Measurements from ENCODE around the gene ENTPD8.
A peak's percentile ranks its signal among the peaks of the same experiment; 100 is the strongest.

Gene ENTPD8

DNA sequence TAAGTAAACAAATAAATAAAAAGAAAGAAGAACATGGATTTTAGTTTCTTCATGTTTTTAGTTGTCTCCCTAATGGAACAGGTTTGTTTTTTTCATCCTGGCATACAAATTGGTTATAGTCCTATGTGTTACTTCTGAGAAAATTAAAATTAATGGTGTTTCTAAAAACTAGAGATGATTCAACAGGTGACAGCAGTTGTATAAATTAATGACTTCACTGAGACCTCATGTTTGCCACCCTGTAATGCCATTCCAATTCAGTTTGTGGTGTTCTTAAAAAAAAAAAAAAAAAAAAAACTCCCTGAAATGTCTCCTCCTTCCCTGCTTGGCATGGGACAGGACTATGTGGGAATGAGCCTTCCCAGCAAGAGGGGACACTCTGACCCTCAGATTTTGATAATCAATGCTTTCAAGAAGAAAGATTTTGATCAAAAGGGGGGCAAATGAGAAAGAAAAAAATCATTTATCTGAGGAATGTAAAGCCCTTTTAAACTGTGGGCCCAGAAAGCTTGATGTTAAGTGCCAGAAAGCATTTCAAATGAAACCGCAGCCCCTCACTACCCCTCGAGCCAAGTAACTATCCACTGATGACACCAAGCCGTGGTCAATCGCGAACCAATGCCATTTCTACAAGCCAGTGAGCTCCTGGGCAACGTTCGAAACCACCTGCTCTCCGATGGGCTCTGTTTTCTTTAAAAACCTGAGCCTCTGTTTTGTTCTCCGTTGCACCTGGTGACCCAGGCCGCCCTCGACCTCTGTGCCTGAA lies 19.1 kb downstream of the ENTPD8 start:
- TF ChIP-seq CTCF (IDR thresholded peaks at IDR 0.05; ENCODE audit: control insufficient read depth, extremely low read depth, insufficient read depth), result no peak
- H3K4me3 ChIP-seq (ENCODE audit: low read depth, low read length), result peak overlapping the region; percentile 83
- DNase-seq (ENCODE audit: low read depth), result no peak

GRCh38 chr9:137417161-137418021 lies 23.8 kb downstream of the ENTPD8 start:
- TF ChIP-seq CTCF (IDR thresholded peaks at IDR 0.05; ENCODE audit: control insufficient read depth, extremely low read depth, insufficient read depth), result no peak
- no peak overlapping the region for H3K4me3 ChIP-seq (ENCODE audit: low read depth, low read length)
- no peak for DNase-seq (ENCODE audit: low read depth)

DNA sequence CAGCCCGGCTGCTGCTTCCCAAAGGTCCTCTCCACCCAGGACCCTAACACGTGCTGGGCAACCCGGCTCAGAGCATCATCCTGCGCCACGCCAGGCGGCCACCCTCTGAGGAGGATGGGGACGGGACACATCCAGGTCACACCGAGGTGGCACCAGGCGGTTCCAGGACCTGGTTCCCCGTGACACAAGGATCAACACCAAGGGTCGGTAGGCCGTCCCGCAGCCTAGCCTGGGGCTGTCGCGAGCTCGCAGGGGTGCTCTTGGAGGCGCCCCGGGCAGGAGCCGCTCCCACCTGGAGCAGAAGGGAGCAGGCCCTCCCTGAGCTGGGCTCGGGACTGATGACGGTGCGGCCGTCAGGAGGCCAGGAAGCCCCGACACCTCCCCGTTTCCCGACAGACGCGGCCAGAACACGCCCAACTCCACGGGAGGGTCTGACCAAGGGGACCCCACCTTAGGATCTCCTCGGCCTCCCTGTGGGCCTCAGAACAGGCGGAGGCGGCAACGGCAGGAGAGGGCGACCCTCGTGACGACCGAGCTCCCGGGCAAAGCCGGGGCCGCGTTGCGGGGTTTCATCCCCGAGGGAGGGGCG lies 24.5 kb downstream of the ENTPD8 start:
- H3K4me3 ChIP-seq (ENCODE audit: low read depth, low read length), result no peak overlapping the region
- TF ChIP-seq CTCF (IDR thresholded peaks at IDR 0.05; ENCODE audit: control insufficient read depth, extremely low read depth, insufficient read depth), result no peak
- DNase-seq (ENCODE audit: low read depth), result no peak

- no peak overlapping the region for H3K4me3 ChIP-seq (ENCODE audit: low read depth, low read length)
- no peak for DNase-seq (ENCODE audit: low read depth)
- no peak for TF ChIP-seq CTCF (IDR thresholded peaks at IDR 0.05; ENCODE audit: control insufficient read depth, extremely low read depth, insufficient read depth)
Measured at GRCh38 chr9:137416006-137416562, 25.1 kb downstream of the ENTPD8 start.

DNA sequence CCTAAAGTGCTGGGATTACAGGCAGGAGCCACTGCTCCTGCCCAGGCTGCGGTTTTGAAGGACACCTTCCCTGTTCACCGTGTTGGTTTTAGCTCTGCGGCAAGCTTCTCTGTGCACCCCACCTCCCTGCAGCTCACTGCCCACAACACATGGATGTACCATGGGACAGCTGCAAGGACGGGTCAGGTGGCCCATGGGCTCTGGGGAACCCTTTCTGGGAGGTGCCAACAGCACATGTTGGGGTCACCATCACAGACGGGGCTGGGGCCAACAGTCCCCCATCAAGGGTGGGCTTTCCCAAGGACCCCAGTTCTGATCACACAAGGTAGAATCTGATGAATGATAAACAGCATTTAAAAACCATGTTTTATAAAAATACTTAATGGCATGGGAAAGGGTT lies 25.7 kb downstream of the ENTPD8 start:
- no peak for TF ChIP-seq CTCF (IDR thresholded peaks at IDR 0.05; ENCODE audit: control insufficient read depth, extremely low read depth, insufficient read depth)

DNA sequence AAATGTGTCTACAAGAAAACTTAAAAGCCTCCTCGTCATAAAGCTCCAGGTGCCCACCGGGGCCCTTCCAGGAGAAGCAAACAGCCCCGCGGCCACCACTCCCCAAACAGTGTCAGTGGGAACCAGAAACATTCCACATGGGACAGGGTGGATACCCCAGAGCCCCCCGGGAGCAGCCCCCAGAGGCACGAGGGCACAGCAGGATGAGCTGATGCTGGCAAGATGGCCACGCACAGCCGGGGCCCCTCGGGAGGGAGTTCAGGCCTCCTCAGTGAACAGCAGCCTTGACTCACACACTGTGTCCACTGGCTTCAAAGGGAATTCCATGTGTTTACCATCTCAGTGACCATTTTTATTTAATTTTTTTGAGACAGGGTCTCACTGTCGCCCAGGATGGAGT lies 28.7 kb downstream of the ENTPD8 start:
- TF ChIP-seq CTCF (IDR thresholded peaks at IDR 0.05; ENCODE audit: control insufficient read depth, extremely low read depth, insufficient read depth), result no peak
- no peak for DNase-seq (ENCODE audit: low read depth)
- H3K4me3 ChIP-seq (ENCODE audit: low read depth, low read length), result no peak overlapping the region

More for the DNA sequence above, 25.7 kb downstream of the ENTPD8 start:
- no peak for DNase-seq (ENCODE audit: low read depth)
- no peak overlapping the region for H3K4me3 ChIP-seq (ENCODE audit: low read depth, low read length)
